Renal pelvis (tissue), 4 donors: ENCODE results near the gene VAC14. TPM values are rescaled to one million over a fixed set of nuclear protein-coding genes. Genes with fewer than 3 reads are reported as not detected.
A peak's percentile ranks its signal among the peaks of the same experiment; 100 is the strongest.

ENCODE experiments used
- DNase-seq: peaks from one replicate; pipeline ENCODE4 v3.0.0-alpha.2; 2013
- polyA plus RNA-seq, 3 donors: library from polyadenylated mRNA; unstranded; fragments of 120-200 nt; gene quantifications; one replicate each; pipeline ENCODE4 v1.2.1, GENCODE V29; 2013; ENCODE audit not compliant: insufficient read length in 3 of 3

Gene VAC14
- polyA plus RNA-seq, 3 donors: 46.5 to 49.9 (median 47.9) TPM

DNA sequence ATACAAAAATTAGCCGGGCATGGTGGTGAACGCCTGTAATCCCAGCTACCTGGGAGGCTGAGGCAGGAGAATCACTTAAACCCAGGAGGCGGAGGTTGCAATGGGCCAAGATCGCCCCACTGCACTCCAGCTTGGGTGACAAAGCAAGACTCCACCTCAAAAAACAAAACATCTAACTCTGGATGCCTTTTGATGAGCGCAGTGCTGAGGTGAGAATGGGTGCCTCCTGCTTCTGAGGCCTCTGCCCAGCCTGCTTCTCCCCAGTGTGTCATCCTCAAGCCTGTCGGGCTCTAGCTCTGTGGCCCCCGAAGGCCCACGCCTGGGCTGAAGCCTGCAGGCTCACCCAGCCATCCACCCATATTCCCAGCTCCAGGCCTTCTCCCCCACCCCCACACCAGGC is 104.6 kb downstream of the VAC14 start:
- DNase-seq: no peak

DNA sequence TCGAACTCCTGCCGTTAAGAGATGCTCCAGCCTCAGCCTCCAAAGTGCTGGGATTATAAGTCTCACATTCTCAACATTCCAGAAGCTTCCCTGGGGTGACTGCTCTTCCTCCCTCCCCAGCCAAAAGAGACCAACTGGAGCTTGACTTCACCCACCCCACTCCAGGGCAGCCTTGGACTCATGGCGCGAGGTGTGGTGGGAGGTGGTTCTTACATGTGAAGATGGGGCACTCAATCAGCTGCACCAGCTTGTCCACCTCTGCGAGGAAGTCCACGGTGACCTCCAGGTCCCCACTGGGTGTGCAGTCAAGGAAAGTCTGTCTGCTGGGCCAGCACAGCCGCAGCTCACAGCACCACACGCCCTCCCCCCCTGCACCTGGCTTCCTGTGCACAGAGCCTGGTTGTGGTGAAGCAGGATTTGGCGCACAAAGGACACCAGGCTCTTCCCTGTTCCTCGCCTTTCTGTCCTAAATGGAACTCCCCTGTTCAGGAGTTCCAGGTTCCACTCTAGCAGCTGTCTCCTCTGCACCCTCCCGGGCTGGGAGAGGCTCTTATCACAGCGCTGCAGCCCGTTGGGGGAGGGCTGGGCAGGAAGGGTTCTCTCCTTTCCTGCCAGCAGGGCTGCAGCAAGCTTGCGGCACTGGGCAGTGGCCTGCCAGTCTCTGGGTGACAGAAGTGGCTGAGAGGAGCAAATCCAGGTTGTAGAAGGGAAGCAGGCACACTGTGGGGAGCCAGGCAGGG is 105.5 kb downstream of the VAC14 start:
- DNase-seq: no peak

DNA sequence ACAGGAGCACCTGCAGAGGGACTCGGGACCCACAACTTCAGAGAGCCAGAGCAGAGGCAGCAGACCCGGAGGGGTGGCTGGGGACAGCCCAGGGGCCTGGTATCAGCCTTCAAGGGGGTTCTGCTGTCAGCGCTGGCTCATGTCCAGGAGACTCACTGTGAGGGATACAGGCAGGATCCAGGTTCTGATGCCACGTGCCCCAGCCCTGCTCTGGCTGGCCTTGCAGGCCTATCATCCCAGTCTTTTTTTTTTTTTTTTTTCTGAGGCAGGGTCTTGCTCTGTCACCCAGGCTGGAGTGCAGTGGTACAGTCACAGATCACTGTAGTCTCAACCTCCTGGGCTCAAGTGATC is 106.1 kb downstream of the VAC14 start:
- DNase-seq: no peak

DNA sequence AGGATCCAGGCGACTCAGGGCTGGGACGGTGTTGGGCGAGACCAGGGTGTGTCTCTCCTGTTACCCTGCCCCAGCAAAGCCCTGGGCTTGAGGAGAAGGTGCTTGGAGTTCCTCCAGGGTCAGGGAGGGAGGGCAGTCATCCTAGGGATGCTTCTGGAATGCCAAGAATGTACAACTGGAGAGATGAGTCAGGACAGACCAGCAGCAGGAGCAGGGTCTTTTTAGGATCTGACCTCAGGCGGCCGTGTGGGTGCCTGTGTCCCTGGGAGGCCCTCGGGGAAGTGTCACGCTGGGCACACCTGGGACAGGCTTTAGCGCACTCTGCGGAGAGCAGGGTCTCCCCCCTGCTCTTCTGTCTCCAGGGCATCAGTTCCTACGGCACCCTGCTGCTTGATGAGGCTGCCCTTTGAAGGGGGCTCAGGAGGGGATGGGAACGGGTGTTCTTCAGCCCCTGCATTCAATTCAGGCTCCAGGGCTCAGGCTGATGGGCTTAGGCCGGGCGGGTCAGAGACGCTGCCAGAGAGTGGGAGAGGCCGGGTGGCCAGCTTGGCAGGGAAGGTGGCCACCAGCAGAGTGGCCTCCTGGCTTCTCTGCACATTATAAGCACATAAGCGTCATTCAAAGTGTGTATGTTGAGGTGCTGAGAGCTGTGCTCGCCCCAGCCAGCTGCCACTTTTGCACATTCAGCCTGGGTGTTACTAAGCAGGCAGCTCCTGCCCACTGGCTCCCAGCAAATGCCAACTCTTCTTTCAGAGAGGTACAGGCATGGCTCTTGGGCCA is 106.7 kb downstream of the VAC14 start:
- no peak for DNase-seq

DNA sequence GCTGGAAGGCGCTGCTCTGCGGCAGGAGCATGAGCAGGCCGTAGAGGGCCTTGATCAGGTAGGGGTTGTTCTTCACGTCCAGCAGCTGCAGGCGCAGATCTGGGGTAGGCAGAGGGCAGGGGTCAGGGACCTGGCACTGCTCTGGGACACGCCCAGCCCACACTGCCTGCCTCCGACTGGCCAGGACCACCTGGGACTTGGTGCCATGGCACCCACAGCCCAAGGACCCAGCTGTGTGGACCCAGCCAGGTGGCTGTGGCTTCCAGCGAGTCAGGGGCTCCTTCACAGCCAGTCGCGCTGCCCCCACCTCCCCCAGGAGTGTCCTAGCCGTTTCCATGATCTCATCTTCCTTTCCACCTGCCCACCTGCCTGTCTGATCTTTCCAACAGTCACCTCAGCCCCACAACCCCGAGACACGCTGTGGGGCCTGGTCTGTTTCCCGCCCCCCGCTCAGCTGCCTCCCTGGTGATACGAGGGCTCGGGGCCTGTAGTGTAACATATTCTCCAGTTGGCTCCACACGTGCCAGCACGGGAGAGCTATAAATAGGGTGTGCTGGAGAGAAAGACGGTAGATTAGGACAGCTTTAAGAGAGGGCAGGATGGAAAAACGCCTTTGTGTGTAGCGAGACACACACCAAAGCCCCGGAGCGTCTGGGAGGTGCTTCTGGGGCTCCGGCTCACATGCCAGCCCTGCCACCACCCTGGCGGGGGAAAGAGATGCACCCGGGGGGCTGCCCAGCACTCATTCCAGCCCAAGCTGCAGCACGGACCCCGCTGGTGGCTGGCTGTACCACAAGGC is 107.9 kb downstream of the VAC14 start:
- no peak for DNase-seq

DNA sequence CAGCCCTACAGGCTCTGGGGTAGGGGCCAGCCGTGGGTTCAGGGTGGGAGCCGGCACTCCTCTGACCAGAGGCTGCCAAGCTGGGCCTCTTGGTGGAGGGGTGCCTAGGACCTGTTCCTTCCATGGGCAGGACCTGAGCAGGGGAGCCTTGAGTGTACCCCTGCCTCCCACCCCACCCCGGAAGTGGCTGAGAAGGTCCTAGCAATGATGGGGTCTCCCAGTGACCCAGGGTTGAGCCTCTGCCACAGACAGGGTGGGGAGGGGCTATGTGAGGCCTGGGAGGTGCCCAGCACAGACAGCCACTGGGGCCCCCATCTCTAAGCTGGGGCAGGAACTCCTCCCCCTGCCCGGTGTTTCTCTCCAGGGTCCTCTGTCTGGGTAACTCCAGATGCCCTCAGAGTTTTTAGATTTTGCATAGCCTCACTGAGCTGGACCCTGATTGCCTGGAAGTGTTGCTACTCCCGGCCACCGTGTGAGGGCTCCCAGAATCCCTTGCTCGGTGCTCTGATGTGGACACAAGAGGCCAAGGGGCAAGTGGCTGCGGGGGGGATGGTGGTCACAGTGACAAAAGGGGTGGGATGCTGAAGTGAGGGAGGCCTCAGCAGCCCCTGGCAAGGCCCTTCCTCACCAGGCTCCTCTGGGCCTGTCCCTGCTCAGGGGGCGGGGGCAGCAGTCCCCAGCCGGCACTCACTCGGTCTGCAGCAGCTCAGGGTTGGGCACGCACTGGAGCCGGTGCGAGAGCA is 108.7 kb downstream of the VAC14 start:
- DNase-seq: no peak

DNA sequence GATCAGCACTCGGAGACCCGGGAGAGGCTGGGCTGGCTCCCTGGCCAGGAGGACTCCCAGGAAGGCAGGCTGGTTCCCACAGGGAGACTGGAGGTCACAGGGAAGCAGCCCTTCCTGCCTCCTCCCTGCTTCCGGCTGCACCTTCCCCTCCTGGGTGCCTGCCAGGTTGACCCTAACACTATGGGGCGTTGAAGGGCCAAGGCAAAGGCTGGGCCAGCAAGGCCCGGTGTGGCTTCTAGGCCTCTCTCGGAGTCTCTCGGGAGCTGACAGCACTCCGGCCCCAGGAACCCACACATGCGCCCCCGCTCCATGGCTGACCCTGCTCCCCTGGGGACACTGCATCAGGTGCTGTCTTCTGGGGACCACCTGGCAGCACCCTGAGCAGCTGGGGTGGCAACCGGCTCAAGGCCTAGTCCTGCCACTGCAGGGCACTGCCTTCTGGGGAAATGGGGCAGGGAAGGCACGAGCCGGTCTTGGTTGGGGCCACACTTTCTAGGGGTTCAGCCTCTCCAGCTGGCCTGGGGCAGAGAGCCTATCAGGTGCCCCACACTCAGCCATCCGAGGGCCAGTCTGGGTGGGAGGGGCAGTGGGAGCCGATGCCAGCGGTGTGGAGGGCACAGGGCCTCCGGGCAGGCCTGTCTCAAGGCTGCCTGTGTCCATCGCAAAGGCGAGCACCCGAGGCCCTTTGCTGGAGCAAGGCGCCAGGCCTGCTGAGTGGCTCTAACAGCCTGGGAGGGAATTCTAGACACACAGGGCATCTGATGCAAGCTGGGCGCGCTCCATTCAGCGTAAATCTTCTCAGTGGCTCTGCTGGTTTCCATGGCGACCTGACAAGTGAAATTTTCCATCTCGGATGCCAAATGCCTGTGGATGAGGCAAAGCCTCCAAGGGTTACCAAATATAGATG is 109.5 kb downstream of the VAC14 start:
- DNase-seq: no peak

DNA sequence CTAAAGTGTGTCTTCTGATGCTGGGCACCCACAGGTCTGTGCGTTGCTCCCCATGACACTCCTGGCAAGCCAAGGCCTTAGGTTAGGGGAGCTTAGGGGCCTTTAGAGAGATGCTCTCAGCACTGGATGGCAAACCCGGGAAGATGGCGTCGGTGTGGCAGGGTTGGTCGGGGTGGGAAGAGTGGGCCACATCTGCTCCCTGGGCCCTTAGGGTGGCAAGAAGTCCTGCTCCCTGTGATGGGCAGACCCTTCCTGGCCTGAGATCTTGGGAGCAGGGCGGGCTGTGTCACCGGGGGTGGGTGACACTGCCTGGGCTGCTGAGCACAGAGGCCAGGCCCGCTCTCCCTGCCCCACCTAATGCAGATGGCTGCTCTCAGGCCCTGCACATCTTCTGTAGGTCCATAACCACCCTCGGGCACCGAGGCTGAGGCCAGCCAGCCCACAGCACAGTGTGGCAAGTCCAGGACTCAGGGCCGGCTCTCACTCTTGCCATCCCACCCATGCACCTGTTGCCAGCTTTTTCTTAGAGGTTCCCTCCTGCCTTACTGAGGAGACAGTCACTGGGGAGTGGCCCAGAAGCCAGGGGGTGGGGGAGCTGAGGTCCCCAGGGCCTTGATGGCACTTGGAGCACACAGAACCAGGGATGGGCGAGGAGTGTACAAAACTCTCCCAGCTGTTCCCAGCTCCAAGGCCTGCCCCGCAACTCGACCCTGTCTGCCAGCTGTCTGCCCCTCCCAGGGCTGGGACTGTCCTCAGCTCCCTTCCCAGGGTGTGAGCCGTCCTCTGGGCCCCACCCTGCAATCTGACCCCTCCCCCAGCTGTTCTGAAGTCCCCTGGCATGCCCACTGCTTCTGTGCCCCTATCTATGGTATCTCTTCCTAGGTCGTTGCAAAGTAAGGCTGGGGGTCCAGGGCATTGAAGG is 110.7 kb downstream of the VAC14 start:
- DNase-seq: no peak

DNA sequence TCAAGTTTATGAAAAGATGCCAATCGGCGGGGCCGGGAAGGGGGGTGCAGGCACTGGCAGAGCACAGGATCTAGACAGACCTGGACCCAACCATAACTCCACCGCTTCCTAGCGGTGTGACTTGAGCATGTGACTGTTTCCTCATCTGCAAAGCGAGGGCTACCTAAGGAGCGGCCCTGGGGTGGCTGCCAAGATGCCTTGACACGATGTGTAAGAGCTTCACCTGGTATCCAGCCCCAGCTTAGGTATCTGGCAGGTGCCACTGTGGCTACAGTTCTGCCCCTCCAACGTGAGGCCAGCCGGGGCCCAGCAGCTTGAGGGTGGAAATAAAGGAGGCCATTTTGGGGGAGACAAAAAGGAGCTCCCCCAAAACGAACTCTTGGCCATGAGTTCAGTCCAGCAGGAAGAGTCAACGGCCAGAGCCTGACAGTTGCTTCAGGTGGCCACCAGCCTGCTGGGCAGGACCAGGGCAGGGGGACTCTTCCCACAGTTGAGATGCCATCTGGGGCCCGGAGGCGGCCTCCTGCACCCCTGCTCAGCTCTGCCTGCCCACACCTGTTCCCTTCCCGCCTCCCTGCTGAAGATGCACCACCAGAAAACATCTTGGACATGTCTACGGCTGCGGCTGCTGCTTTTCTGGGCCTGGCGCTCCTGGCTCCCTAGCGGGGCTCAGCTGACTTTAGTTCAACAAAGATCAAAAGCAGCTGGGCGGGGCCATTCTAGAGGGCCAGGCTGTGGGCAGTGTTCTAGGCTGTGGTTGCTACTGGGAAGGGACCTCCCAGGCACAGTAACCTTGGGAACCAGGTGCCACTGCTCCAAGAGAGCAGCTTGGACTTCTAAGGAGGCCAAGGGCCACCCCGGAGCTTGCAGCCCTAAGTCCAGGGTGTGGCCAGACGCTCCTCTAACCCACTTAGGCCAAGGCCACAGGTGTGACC is 111.7 kb downstream of the VAC14 start:
- no peak for DNase-seq

DNA sequence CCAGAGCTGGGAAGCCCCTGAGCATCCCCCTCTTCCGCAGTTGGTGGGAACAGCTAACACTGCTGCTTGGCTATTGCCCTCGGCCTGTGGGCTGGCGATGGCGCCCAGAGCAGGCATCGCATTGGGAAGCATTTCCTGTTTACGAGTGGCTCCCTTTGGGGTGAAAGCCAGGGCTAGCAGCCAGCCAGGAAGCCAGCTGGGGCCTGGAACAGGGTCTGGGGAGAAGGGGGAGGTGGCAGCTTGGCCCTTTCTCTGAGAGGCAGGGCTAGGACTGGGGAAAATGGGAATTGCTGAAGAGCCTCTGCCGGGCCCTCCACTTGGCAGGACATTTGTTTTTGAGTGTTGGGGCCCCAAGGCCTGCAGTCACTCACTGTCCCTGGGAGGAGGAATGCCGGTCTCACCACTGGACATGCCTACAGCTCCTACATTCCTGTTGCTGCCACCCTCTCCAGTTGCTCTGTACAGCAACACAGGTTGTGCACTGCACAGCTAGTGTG is 112.7 kb downstream of the VAC14 start:
- DNase-seq: no peak

DNA sequence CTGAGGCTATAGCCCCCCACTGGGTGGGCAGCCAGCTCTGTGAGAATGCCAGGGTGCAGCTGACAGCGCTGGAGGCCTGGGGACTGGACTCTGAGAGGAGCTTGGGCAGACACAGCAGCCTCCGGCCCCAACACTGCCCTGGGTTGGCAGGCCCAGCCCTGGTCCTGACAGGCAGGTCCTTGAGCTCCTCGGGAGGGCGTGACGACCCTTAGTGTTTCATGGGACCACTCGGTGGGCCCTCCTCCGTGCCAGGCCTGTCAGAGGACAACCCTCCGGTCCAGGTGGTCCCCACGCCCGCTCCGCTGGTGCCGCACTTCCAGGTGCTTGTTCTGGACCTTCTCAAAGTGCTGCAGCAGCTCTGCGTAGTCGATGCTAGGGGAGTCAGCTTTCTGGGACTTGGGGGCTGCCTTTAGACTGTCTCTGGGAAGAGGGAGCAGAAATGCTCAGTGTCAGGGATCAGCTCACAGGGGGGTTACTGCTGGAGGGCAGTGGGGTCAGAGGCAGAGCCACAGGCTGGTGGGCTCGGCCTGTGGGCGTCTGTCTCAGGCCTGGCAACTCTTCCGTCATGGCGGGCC is 113.2 kb downstream of the VAC14 start:
- DNase-seq: no peak

DNA sequence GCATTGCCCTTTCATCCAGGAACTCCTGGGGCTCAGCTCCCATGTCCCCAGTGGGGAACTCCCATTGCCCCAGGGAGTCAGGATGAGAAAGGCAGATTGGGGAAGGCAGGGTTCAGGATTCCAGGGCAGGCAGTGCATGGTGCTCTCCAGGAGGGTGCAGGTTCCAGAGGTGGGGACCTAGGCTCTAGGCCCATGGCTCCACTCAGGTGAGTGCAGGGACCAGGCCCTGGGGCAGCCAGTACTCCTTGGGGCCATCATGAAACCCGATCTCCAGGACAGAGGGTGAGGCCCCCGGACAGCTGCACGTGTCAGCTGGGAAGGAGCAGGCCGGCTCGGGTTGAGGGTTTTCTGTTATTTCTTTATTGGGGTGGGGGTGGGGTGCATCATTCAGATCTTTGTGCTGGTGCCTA is 113.9 kb downstream of the VAC14 start:
- DNase-seq: no peak

DNA sequence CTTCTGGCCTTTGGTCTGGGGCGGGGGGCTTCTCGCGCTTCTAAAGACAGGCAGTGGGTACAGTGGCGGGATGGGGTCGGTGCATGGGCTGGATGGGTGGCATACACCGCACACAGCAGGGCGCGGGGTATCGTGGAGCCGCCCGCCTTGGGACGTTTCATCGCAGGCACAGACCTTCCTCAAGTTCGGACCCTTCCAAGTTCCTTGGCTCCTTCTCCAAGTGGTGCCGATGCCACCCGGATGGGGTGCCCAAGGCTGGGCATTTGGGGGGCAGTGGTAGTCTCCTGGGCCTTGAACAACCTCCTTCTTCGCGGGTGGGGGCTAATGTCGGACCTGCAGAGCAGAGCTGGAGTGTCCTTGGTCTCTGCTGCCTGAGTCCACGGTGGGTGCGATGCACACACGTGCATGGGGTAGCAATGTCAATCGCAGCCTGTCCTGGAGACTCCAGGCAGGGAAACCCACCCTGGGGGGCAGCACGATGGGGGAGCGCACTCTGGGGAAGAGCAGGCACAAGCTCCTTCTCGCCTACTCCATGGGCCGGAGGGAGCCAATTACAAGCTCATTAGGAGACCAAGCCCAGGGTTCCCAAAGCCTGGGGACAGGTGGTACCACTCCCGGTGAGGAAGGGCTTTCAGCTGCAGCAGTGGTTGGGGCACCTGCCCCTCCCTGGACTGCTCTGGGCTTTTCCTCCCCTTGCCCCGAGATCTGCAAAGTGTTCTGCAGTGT is 114.4 kb downstream of the VAC14 start:
- DNase-seq: no peak

DNA sequence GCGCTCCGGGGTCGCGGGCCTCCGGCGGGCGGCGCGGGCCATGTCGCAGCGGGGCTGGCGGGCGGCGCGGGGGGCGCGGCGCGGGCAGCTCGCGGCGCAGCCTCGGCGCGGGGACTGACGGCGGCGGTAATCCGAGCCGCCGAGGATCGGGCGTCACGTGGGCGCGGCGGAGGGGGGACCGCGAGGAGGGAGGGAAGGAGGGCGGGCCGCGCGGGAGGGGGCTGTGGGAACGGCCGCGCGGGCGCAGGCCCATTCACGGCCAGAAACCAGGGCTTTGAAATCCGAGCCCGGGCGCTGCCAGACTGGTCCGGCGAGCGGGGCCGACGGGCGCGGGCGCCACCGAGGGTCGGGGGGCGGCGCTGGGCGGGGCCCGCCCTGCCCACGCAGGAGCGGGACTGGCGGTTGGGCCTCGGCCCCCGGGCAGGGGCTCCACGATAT is 115.0 kb downstream of the VAC14 start, which contains the start of gene MTSS2:
TSS of gene MTSS2 (minus strand) at position 116 of the 438 bp plus-strand sequence. CDS start 262 bp downstream, outside the sequence.
- DNase-seq: peak; percentile 91

DNA sequence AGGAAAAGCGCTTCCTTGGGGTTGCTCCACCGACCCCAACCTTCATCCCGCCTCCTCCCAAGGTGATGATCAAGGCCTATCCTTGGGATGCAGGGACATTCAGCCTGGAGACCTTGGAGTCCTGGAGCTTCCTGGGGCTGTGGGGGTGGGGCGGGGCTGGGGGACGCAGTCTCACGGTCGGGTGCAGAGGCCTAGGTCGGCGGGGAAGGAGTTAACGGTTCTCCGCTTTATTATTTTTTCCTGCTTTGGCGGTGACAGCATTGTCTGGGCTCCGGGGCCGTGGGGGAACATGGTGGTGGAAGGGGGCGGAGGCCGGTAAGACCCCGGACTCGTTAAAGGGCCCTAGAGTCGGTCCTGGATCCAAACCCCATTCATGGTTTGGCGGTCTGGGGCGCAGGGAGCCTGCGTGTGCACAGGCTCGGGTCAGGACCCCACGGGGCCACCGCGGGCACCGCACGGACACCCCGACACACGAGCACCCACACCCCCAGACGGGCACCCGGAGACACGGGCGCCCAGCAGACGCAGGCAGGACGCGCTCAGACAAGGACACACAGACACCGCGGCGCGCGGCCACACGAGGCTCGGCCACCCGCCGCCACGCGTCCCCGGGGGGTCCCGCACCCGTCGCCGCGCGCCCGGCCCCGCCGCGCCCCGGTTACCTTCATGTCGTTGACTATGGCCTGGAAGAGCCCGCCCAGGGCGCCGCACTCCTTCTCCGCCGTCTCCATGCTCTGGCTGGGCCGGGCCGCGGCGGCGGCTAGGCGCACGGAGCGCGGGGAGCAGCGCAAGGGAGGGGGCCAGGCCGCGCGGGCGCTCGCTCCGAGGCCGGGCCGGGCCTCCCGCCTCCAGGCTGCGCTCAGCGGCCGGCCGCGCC is 115.7 kb downstream of the VAC14 start:
- DNase-seq: no peak
